SK-N-SH (cell line): ENCODE data around the gene RAB1B. TPM values are rescaled to one million over a fixed set of nuclear protein-coding genes. Genes with fewer than 3 reads are reported as not detected.

Source experiments
- CTCF ChIA-PET: fragments of 300-600, 350-600 bp; formaldehyde crosslinking; extraction: SDS; loops from one replicate; lab custom pipeline; 2021; lab: Yijun Ruan, JAX
- POLR2A ChIA-PET: fragments of 350-600 bp; sonication (Branson Sonifier 250); formaldehyde crosslinking; extraction: SDS; loops from one replicate; lab custom pipeline; 2020; ENCODE audit warnings: antibody characterized with exemption, inconsistent platforms; lab: Yijun Ruan, JAX
- DNase-seq: peaks from one replicate; pipeline ENCODE4 v3.0.0; 2012
- H2AFZ ChIP-seq: fragments of 200-600 bp; sonication (generic); 2 replicates; pipeline ENCODE4 v1.8.1; 2016; ENCODE audit warnings: antibody characterized with exemption, mild to moderate bottlenecking, low read depth
- H3F3A ChIP-seq: fragments of 200-600 bp; sonication (generic); replicated peaks from 2 replicates; pipeline ENCODE3; 2016; ENCODE audit warnings: antibody characterized with exemption, mild to moderate bottlenecking; ENCODE audit not compliant: insufficient read depth
- H3K27ac ChIP-seq, 2 experiments: fragments of 200-500 bp in 1 of 2; fragments of 200-600 bp in 1 of 2; sonication (Bioruptor generic) in 1 of 2; sonication (generic), shearing (Covaris generic) in 1 of 2; 2 replicates each; pipeline versions ENCODE4 v1.5.1 to v1.6.1; 2014 to 2016; ENCODE audit warnings: low read depth in 2 of 2, inconsistent platforms in 1 of 2, low read length in 1 of 2, mild to moderate bottlenecking in 1 of 2, mixed read lengths in 1 of 2
- H3K27me3 ChIP-seq: fragments of 200-600 bp; sonication (generic), shearing (Covaris generic); 2 replicates; pipeline ENCODE4 v1.6.1; 2016; ENCODE audit warnings: mixed run types; ENCODE audit not compliant: insufficient read depth
- H3K36me3 ChIP-seq, 2 experiments: fragments of 200-500 bp in 1 of 2; fragments of 200-600 bp in 1 of 2; sonication (Bioruptor generic) in 1 of 2; sonication (generic) in 1 of 2; replicated peaks in 1 of 2; 2 replicates each; pipeline versions ENCODE3 to v1.5.1; 2014 to 2016; ENCODE audit warnings: low read length in 1 of 2, mild to moderate bottlenecking in 1 of 2; ENCODE audit not compliant: insufficient read depth in 2 of 2, control insufficient read depth in 1 of 2
- H3K4me1 ChIP-seq, 2 experiments: fragments of 200-500 bp in 1 of 2; fragments of 200-600 bp in 1 of 2; sonication (Bioruptor generic) in 1 of 2; sonication (generic), shearing (Covaris generic) in 1 of 2; 2 replicates each; pipeline versions ENCODE4 v1.5.1 to v1.6.1; 2014 to 2016; ENCODE audit warnings: low read depth in 1 of 2, low read length in 1 of 2, mixed run types in 1 of 2; ENCODE audit not compliant: insufficient read depth in 2 of 2, control insufficient read depth in 1 of 2
- H3K4me2 ChIP-seq: fragments of 200-600 bp; sonication (generic), shearing (Covaris generic); 2 replicates; pipeline ENCODE4 v1.6.1; 2017; ENCODE audit warnings: mixed run types
- H3K4me3 ChIP-seq, 2 experiments: fragments of 200-500 bp in 1 of 2; fragments of 200-600 bp in 1 of 2; sonication (Bioruptor generic) in 1 of 2; sonication (generic), shearing (Covaris generic) in 1 of 2; 2 replicates each; pipeline versions ENCODE4 v1.5.1 to v1.8.1; 2014 to 2016; ENCODE audit warnings: low read depth in 2 of 2, inconsistent platforms in 1 of 2, low read length in 1 of 2, mild to moderate bottlenecking in 1 of 2, mixed read lengths in 1 of 2, moderate library complexity in 1 of 2
- H3K79me2 ChIP-seq: fragments of 200-600 bp; sonication (generic); 2 replicates; pipeline ENCODE4 v1.8.1; 2017; ENCODE audit warnings: mild to moderate bottlenecking; ENCODE audit not compliant: insufficient read depth
- H3K9ac ChIP-seq: fragments of 200-600 bp; sonication (generic); 2 replicates; pipeline ENCODE4 v1.6.1; 2017; ENCODE audit warnings: mixed run types
- H3K9me2 ChIP-seq: fragments of 200-600 bp; sonication (generic); 2 replicates; pipeline ENCODE4 v1.6.1; 2017; ENCODE audit warnings: mixed run types
- H3K9me3 ChIP-seq: fragments of 200-600 bp; sonication (generic); 2 replicates; pipeline ENCODE4 v1.6.1; 2017; ENCODE audit warnings: mixed run types, mild to moderate bottlenecking, moderate library complexity
- H4K20me1 ChIP-seq: fragments of 200-600 bp; sonication (generic); 2 replicates; pipeline ENCODE4 v1.6.1; 2017; ENCODE audit warnings: mild to moderate bottlenecking, mixed run types; ENCODE audit not compliant: insufficient read depth
- ELF1 ChIP-seq: IDR thresholded peaks from 2 replicates; pipeline ENCODE4 v1.4.0; 2012
- FOXM1 ChIP-seq: IDR thresholded peaks from 2 replicates; pipeline ENCODE4 v1.4.0; 2012; ENCODE audit warnings: low read depth, mild to moderate bottlenecking
- GATA2 ChIP-seq: sonication (generic); formaldehyde crosslinking; IDR thresholded peaks from 2 replicates; pipeline ENCODE4 v1.5.0; 2020; ENCODE audit warnings: mild to moderate bottlenecking, missing genetic modification reagents
- MEF2A ChIP-seq: IDR thresholded peaks from 2 replicates; pipeline ENCODE4 v1.4.0; 2012; ENCODE audit warnings: low read depth, borderline replicate concordance
- SMC3 ChIP-seq: IDR thresholded peaks from 2 replicates; pipeline ENCODE4 v1.6.1; 2012; ENCODE audit warnings: low read depth, low read length, improper control_type of control experiment
- TCF12 ChIP-seq: IDR thresholded peaks from 2 replicates; pipeline ENCODE4 v1.4.0; 2012
- TEAD4 ChIP-seq: IDR thresholded peaks from 2 replicates; pipeline ENCODE4 v1.4.0; 2012; ENCODE audit warnings: mild to moderate bottlenecking, borderline replicate concordance; ENCODE audit not compliant: insufficient read depth
- YY1 ChIP-seq: IDR thresholded peaks from 2 replicates; pipeline ENCODE4 v1.4.0; 2012; ENCODE audit warnings: low read depth, mild to moderate bottlenecking
- WGBS: methylation state at CpG from one replicate; pipeline ENCODE4 v1.1.6; 2017; ENCODE audit warnings: low lambda C conversion rate; 5-methylcytosine and 5-hydroxymethylcytosine counted together
- polyA plus RNA-seq, 3 experiments: library from polyadenylated mRNA; depleted of rRNA; stranded (reverse); fragments of >200 nt; gene quantifications; 2 replicates each; pipeline ENCODE4 v1.2.3, GENCODE V29; 2012
- TF ChIP-seq, protein P1 (sequence below): IDR thresholded peaks from 2 replicates; pipeline ENCODE4 v1.4.0; 2012; ENCODE audit warnings: low read depth
- TF ChIP-seq, protein P2 (sequence below): IDR thresholded peaks from 2 replicates; pipeline ENCODE4; 2012
- TF ChIP-seq, protein P3 (sequence below): fragments of 150-350 bp; IDR thresholded peaks from 2 replicates; pipeline ENCODE4 v1.6.1; 2016; ENCODE audit warnings: mild to moderate bottlenecking, low read depth, low read length
- TF ChIP-seq, protein P4 (sequence below): IDR thresholded peaks from 2 replicates; pipeline ENCODE4 v1.4.0; 2012; ENCODE audit warnings: low read depth, borderline replicate concordance
- TF ChIP-seq, protein P5 (sequence below): fragments of 200-600 bp; sonication (generic); IDR thresholded peaks from 2 replicates; pipeline ENCODE4 v1.6.1; 2017; ENCODE audit warnings: antibody characterized with exemption, mild to moderate bottlenecking, moderate library complexity

The RAB1B gene
- polyA plus RNA-seq, 1 of the 3 experiments (the other 2 are of a cell fraction) = 208 TPM

DNA sequence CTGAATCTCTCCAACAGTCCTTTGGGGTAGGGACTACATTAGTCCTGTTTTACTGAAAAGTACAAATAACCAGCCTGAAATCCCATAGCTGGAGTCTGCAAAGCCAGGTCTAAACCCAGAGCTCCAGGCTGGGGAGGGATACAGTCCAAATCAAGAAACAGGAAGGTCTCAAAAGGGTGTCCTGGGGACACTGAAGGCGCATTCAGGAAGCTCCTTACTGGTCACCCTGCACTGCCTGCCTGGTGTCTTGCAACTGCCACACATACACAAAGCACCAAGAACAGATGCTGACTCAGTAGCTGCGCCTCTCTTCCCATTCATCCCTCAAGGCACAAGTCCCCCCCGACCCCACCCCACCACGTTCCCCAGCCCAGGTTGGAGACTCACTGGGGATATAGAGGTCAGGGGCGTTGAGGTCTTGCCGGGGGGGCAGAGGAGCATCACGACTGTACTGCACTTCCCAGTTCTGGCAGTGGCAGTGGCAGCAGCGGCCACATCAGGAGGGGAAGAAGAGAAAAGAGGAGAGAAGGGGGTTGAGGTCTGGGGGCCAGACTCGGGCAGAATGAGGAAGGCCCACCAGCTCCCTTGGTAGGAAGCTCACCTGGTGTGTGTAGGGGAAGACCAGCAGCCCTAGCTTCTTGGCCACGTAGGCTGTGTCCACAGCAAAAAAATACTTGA lies 18.9 kb downstream of the RAB1B start:
- no peaks in the 10 kb centered on the region for H3K27me3 ChIP-seq
- peaks cover 37% of the 10 kb centered on the region; the same call in 1 of the 2 replicates for H3K79me2 ChIP-seq
- DNase-seq = no peak
- H3K27ac ChIP-seq = peak overlapping the region in 1 of 2 experiments; percentile 93; a peak in 2 of 4 replicates
- WGBS = 58% methylated on average over 10 of the region's 10 CpGs
- H4K20me1 ChIP-seq = peaks cover 12% of the 10 kb centered on the region; the same call in 1 of the 2 replicates
- peak overlapping the region; percentile 88 to 90 for H3K4me3 ChIP-seq
- H3K4me2 ChIP-seq = peak overlapping the region; percentile 99
- no peaks in the 10 kb centered on the region for H3K9me3 ChIP-seq
- H3K9me2 ChIP-seq = no peaks in the 10 kb centered on the region
- ChIA-PET CTCF (interaction anchor here (1.0 to 6.2 kb wide), 6 partner anchors 19 to 64 kb away, joined by 3 to 63 read pairs (median 11); partner anchors contain the start of genes RAB1B and RIN1), POLR2A (interaction anchor here (1.1 to 1.8 kb wide), 2 partner anchors 7 to 20 kb away, joined by 3 to 8 read pairs; no protein-coding TSS in a partner anchor)
- TF ChIP-seq GATA2 (CRISPR knock-in tag) (no peak), ELF1 (no peak), YY1 (no peak), TCF12 (no peak), FOXM1 (no peak), MEF2A (no peak), TEAD4 (no peak), SMC3 (no peak)
- TF ChIP-seq, protein P1, sequence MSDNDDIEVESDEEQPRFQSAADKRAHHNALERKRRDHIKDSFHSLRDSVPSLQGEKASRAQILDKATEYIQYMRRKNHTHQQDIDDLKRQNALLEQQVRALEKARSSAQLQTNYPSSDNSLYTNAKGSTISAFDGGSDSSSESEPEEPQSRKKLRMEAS = no peak
- TF ChIP-seq, protein P2, sequence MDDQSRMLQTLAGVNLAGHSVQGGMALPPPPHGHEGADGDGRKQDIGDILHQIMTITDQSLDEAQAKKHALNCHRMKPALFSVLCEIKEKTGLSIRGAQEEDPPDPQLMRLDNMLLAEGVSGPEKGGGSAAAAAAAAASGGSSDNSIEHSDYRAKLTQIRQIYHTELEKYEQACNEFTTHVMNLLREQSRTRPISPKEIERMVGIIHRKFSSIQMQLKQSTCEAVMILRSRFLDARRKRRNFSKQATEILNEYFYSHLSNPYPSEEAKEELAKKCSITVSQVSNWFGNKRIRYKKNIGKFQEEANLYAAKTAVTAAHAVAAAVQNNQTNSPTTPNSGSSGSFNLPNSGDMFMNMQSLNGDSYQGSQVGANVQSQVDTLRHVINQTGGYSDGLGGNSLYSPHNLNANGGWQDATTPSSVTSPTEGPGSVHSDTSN = no peak
- TF ChIP-seq, protein P3, sequence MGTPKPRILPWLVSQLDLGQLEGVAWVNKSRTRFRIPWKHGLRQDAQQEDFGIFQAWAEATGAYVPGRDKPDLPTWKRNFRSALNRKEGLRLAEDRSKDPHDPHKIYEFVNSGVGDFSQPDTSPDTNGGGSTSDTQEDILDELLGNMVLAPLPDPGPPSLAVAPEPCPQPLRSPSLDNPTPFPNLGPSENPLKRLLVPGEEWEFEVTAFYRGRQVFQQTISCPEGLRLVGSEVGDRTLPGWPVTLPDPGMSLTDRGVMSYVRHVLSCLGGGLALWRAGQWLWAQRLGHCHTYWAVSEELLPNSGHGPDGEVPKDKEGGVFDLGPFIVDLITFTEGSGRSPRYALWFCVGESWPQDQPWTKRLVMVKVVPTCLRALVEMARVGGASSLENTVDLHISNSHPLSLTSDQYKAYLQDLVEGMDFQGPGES = no peak
- TF ChIP-seq, protein P4, sequence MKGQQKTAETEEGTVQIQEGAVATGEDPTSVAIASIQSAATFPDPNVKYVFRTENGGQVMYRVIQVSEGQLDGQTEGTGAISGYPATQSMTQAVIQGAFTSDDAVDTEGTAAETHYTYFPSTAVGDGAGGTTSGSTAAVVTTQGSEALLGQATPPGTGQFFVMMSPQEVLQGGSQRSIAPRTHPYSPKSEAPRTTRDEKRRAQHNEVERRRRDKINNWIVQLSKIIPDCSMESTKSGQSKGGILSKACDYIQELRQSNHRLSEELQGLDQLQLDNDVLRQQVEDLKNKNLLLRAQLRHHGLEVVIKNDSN = no peak
- TF ChIP-seq, protein P5, sequence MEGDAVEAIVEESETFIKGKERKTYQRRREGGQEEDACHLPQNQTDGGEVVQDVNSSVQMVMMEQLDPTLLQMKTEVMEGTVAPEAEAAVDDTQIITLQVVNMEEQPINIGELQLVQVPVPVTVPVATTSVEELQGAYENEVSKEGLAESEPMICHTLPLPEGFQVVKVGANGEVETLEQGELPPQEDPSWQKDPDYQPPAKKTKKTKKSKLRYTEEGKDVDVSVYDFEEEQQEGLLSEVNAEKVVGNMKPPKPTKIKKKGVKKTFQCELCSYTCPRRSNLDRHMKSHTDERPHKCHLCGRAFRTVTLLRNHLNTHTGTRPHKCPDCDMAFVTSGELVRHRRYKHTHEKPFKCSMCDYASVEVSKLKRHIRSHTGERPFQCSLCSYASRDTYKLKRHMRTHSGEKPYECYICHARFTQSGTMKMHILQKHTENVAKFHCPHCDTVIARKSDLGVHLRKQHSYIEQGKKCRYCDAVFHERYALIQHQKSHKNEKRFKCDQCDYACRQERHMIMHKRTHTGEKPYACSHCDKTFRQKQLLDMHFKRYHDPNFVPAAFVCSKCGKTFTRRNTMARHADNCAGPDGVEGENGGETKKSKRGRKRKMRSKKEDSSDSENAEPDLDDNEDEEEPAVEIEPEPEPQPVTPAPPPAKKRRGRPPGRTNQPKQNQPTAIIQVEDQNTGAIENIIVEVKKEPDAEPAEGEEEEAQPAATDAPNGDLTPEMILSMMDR = no peak
- H3F3A ChIP-seq = peaks cover 18% of the 10 kb centered on the region
- peaks cover 7 to 39% of the 10 kb centered on the region in 2 experiments; a peak in 2 of 4 replicates for H3K4me1 ChIP-seq
- no peak overlapping the region for H3K9ac ChIP-seq
- peaks cover 0 to 34% of the 10 kb centered on the region in 2 experiments for H3K36me3 ChIP-seq
- H2AFZ ChIP-seq = no peak overlapping the region
